Aorta (tissue), 5 donors: ENCODE results near the gene GRID2. TPM values are rescaled to one million over a fixed set of nuclear protein-coding genes. Genes with fewer than 3 reads are reported as not detected.
A peak's percentile ranks its signal among the peaks of the same experiment; 100 is the strongest.

Experiments used
- ATAC-seq: fragments of 200-7000 bp; cut with Tn5 transposase; one replicate; pipeline ENCODE4 v1.9.1; 2022; ENCODE audit warnings: moderate library complexity; ENCODE audit not compliant: low FRiP score
- DNase-seq, 2 donors: peaks; one replicate each; pipeline ENCODE4 v3.0.0-alpha.2; 2020
- H3K27ac ChIP-seq, 2 donors: one replicate each; pipeline ENCODE4 v1.5.1; 2013; ENCODE audit warnings: low read length in 2 of 2, mild to moderate bottlenecking in 2 of 2, moderate library complexity in 2 of 2, control low read depth in 1 of 2, inconsistent platforms in 1 of 2, low read depth in 1 of 2
- H3K27me3 ChIP-seq, 2 donors: one replicate each; pipeline ENCODE4 v1.6.1; 2013; ENCODE audit warnings: control low read depth in 1 of 2, low read length in 1 of 2, mild to moderate bottlenecking in 1 of 2, moderate library complexity in 1 of 2; ENCODE audit not compliant: insufficient read depth in 2 of 2, control insufficient read depth in 1 of 2
- H3K36me3 ChIP-seq, 2 donors: one replicate each; pipeline ENCODE4 v1.6.1; 2013; ENCODE audit warnings: control low read depth in 1 of 2, low read length in 1 of 2, mild to moderate bottlenecking in 1 of 2; ENCODE audit not compliant: insufficient read depth in 2 of 2, control insufficient read depth in 1 of 2
- H3K4me1 ChIP-seq, 2 donors: one replicate each; pipeline ENCODE4 v1.6.1; 2013; ENCODE audit warnings: low read length in 2 of 2, control low read depth in 1 of 2, mild to moderate bottlenecking in 1 of 2, moderate library complexity in 1 of 2; ENCODE audit not compliant: insufficient read depth in 2 of 2, control insufficient read depth in 1 of 2
- H3K4me3 ChIP-seq, 2 donors: one replicate each; pipeline ENCODE4 v1.5.1; 2013; ENCODE audit warnings: low read length in 2 of 2, control low read depth in 1 of 2, mild to moderate bottlenecking in 1 of 2
- H3K9me3 ChIP-seq: one replicate; pipeline ENCODE4 v1.6.1; 2013; ENCODE audit warnings: mild to moderate bottlenecking, low read length; ENCODE audit not compliant: control insufficient read depth
- WGBS, 2 donors: extraction: QIAGEN DNeasy Blood & Tissue Kit; methylation state at CpG; one replicate each; pipeline ENCODE4 v1.1.7; 2013; 5-methylcytosine and 5-hydroxymethylcytosine counted together
- intact Hi-C, 2 donors: fragments of 100-400 bp; cut with DNase I; formaldehyde crosslinking; loops; one replicate each; pipeline versions ENCODE4 v1.14.2 to v1.15.0; 2022
- polyA plus RNA-seq, 2 donors: library from polyadenylated mRNA; stranded (reverse); fragments of 200-250 nt; gene quantifications; one replicate each; pipeline ENCODE4 v1.2.3, GENCODE V29; 2013
- total RNA-seq, 2 donors: library from RNA; stranded (reverse); fragmentation: NEBNext Ultra II Directional; extraction: Animal tissue kit (Norgen Biotek cat#: 25700); gene quantifications; one replicate each; pipeline ENCODE4 v1.2.1, GENCODE V29; 2021
- donor health status: healthy with polysubstance abuse.
- donor health status: Bipolar disorder and iron deficiency.
- donor health status: DM: no; HTN: no; CAD: no.
- donor health status: DM: no; HTN: no; CAD: no.
- donor health status: DM: yes; HTN: yes; CAD: no.

Gene GRID2
- total and polyA plus RNA-seq, 4 donors = 0.13 to 0.18 TPM; not detected in 2

DNA sequence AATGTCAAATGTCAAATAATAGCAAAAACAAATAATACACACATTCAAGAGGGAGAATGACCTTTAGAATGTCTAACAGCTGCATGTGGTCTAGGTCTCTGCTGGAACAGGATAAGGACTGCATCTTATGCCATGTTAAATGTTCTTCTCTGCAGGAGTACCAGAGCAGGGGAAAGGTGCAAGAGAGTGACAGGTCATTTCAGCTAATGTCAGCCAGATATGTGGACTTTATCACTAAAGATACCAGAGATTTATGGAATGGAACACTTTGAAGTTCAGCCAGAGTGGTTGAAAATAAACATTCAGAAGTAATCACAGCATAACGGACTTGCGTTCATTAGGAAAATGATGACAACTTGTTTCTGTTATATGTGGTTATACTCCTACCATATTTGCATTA lies 24.3 kb downstream of the GRID2 start:
- no peaks in the 10 kb centered on the region for H3K36me3 ChIP-seq
- no peaks in the 10 kb centered on the region for H3K27me3 ChIP-seq
- WGBS, 2 donors = 47 to 59% methylated on average over 2 of the region's 2 CpGs
- H3K4me1 ChIP-seq = peaks cover 0 to 2% of the 10 kb centered on the region in 2 donors
- no peak for ATAC-seq
- no peak overlapping the region for H3K27ac ChIP-seq
- H3K9me3 ChIP-seq = no peaks in the 10 kb centered on the region
- H3K4me3 ChIP-seq = no peak overlapping the region
- DNase-seq = no peak
- intact Hi-C loops = no loop called here

DNA sequence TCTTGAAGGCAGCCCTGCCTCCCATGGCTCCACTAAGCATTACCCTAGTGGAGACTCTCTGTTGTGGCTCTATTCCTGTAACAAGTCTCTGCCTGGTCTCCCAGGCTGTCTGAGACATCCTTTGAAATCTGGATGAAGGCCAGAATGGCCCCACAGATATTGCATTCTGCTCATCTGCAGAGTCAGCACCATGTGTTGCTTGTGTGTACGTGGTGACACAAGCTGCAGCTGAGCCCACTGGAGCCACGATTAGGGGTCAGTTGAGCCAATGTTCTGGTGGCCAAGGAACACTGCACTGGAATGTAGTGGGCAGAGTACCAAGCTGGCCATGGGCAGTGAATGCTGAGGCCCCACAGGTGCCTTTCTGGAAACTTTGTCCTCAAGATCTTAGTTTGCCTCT lies 29.2 kb downstream of the GRID2 start:
- no peak overlapping the region for H3K4me3 ChIP-seq
- peaks cover 0 to 3% of the 10 kb centered on the region in 2 donors for H3K4me1 ChIP-seq
- no peaks in the 10 kb centered on the region for H3K36me3 ChIP-seq
- intact Hi-C loops = no loop called here
- DNase-seq (no peak), ATAC-seq (no peak)
- no peak overlapping the region for H3K27ac ChIP-seq
- H3K27me3 ChIP-seq = no peaks in the 10 kb centered on the region
- WGBS, 2 donors = 9 to 11% methylated on average over 2 of the region's 2 CpGs
- H3K9me3 ChIP-seq = no peaks in the 10 kb centered on the region

DNA sequence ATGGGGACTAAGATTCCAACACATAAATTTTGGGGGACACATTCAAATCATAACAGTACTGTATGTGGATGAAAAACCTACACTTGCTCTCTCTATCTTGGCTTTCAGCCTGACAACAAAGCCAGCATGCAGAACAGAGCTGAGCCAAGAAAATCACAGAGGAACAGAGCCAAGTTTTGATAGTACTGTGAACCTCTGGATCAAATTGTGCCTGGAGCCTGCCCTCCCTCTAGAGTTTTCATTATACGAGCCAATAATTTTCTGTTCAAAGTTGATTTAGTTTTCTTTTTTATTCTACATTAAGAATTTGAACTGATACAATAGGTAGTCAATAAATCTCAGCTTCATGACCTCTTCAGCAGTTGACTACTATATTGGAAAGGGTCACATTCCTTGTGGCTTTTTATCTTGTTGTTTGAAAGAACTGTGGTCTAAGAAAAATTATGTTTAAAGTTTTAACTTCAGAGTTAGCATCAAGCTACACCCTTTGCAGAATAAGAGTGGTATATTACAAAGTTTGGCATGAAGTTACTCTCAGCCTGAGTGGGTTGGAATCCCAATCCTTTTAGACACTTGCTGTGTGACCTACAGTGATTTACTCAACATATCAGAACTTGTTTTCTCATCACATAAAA lies 31.1 kb downstream of the GRID2 start:
- 0 to 8% methylated on average over 1 of the region's 1 CpG for WGBS, 2 donors
- Histone ChIP-seq H3K9me3 (no peaks in the 10 kb centered on the region), H3K4me3 (no peak overlapping the region), H3K27me3 (no peaks in the 10 kb centered on the region), H3K36me3 (no peaks in the 10 kb centered on the region), H3K4me1 (peaks cover 0 to 3% of the 10 kb centered on the region in 2 donors), H3K27ac (no peak overlapping the region)
- DNase-seq = no peak
- ATAC-seq = no peak
- intact Hi-C loops = no loop called here

DNA sequence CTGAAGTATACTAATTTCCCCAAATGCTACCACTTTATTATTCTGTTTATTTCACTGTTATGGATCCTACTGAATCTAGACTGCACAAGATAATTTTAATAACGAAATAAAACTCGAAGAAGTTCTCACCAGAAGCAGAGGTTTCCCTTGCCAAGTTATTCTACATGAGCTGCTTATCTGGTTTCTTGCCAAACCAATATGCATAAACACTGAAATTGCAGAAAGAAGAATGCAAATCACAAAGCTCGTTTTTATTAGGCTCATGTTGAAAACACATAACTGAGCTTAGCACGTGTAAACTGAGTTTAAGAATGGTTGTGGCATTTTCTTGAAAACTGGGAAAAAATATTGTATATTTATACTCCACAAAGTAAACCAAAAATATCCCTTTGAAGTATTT lies 35.9 kb downstream of the GRID2 start:
- intact Hi-C loops = no loop called here
- WGBS, 2 donors = 88 to 91% methylated on average over 4 of the region's 4 CpGs
- ATAC-seq (no peak), DNase-seq (no peak)
- H3K36me3 ChIP-seq = no peaks in the 10 kb centered on the region
- H3K27me3 ChIP-seq = no peaks in the 10 kb centered on the region
- H3K27ac ChIP-seq = no peak overlapping the region
- H3K4me3 ChIP-seq = no peak overlapping the region
- H3K4me1 ChIP-seq = no peaks in the 10 kb centered on the region
- H3K9me3 ChIP-seq = no peaks in the 10 kb centered on the region

DNA sequence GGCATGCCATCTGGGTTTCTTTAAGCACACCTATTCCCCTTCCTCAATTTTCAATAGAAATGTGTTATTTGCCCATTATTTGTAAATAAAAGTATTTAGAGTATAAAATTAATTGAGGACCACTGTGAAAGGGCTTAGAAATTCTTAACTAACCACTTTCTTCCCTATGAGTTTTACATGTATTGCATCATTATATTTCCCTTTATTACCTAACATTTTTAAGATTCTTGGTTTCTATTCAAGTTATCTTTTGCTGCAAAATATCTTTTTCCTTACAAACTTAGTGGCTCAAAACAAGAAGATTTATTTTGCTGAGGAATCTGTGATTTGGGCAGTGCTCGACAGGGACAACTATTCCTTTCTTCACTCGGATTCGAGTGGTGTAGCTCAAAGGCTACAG lies 40.5 kb downstream of the GRID2 start:
- Histone ChIP-seq H3K27me3 (no peaks in the 10 kb centered on the region), H3K27ac (no peak overlapping the region), H3K36me3 (no peaks in the 10 kb centered on the region), H3K4me1 (no peaks in the 10 kb centered on the region), H3K4me3 (no peak overlapping the region), H3K9me3 (no peaks in the 10 kb centered on the region)
- 77 to 80% methylated on average over 3 of the region's 3 CpGs for WGBS, 2 donors
- no peak for ATAC-seq
- intact Hi-C loops = no loop called here
- no peak for DNase-seq

- Histone ChIP-seq H3K4me1 (no peaks in the 10 kb centered on the region), H3K36me3 (no peaks in the 10 kb centered on the region), H3K4me3 (no peak overlapping the region), H3K27ac (no peak overlapping the region), H3K27me3 (no peaks in the 10 kb centered on the region), H3K9me3 (no peaks in the 10 kb centered on the region)
- no peak for ATAC-seq
- 88 to 92% methylated on average over 3 of the region's 3 CpGs for WGBS, 2 donors
- intact Hi-C loops = no loop called here
- DNase-seq = peak in 1 of 2 donors; percentile 17
Measured at GRCh38 chr4:92346289-92346688, 42.5 kb downstream of the GRID2 start.

- Histone ChIP-seq H3K9me3 (no peaks in the 10 kb centered on the region), H3K27me3 (peaks cover 0 to 4% of the 10 kb centered on the region in 2 donors), H3K36me3 (no peaks in the 10 kb centered on the region), H3K4me1 (no peaks in the 10 kb centered on the region), H3K4me3 (no peak overlapping the region), H3K27ac (no peak overlapping the region)
- intact Hi-C loops = no loop called here
- ATAC-seq = no peak
- no peak for DNase-seq
- 94 to 99% methylated on average over 2 of the region's 2 CpGs for WGBS, 2 donors
Measured at GRCh38 chr4:92357966-92358365, 54.2 kb downstream of the GRID2 start.

GRCh38 chr4:92359491-92359890 lies 55.7 kb downstream of the GRID2 start:
- H3K9me3 ChIP-seq = no peaks in the 10 kb centered on the region
- H3K27ac ChIP-seq = no peak overlapping the region
- H3K4me3 ChIP-seq = no peak overlapping the region
- ATAC-seq = no peak
- intact Hi-C loops = no loop called here
- H3K4me1 ChIP-seq = no peaks in the 10 kb centered on the region
- DNase-seq = no peak
- H3K36me3 ChIP-seq = no peaks in the 10 kb centered on the region
- H3K27me3 ChIP-seq = no peaks in the 10 kb centered on the region
- 89 to 93% methylated on average over 2 of the region's 2 CpGs for WGBS, 2 donors

- H3K4me3 ChIP-seq = no peak overlapping the region
- no peak overlapping the region for H3K27ac ChIP-seq
- H3K36me3 ChIP-seq = no peaks in the 10 kb centered on the region
- no peak for ATAC-seq
- DNase-seq = no peak
- no peaks in the 10 kb centered on the region for H3K27me3 ChIP-seq
- intact Hi-C loops = no loop called here
- H3K9me3 ChIP-seq = no peaks in the 10 kb centered on the region
- H3K4me1 ChIP-seq = no peaks in the 10 kb centered on the region
Measured at GRCh38 chr4:92362028-92362427, 58.3 kb downstream of the GRID2 start.
